NB4 (cell line): ENCODE measurements around the gene DNAH17.

Experiments
- DNase-seq: peaks from one replicate; pipeline ENCODE4 v3.0.0; 2010; ENCODE audit warnings: low read depth
- H3K4me3 ChIP-seq: one replicate; pipeline ENCODE4 v1.5.1; 2011; ENCODE audit warnings: mild to moderate bottlenecking, low read depth, low read length, moderate library complexity
- MAX ChIP-seq: IDR thresholded peaks from 2 replicates; pipeline ENCODE4 v1.6.1; 2011; ENCODE audit warnings: low read depth, low read length
- MYC ChIP-seq: IDR thresholded peaks from 2 replicates; pipeline ENCODE4 v1.6.1; 2011; ENCODE audit warnings: low read depth, low read length
- POLR2A ChIP-seq: IDR thresholded peaks from 2 replicates; pipeline ENCODE4 v1.6.1; 2011; ENCODE audit warnings: mild to moderate bottlenecking; ENCODE audit not compliant: insufficient read length; ENCODE audit errors: extremely low read depth
- TF ChIP-seq, protein P1 (sequence below): IDR thresholded peaks from one replicate; pipeline ENCODE4 v1.5.1; 2012; ENCODE audit warnings: low read depth, low read length

DNAH17 gene

GRCh38 chr17:78566947-78567346 is 10.2 kb downstream of the DNAH17 start:
- TF ChIP-seq MYC (no peak), POLR2A (no peak), MAX (no peak)
- TF ChIP-seq, protein P1, sequence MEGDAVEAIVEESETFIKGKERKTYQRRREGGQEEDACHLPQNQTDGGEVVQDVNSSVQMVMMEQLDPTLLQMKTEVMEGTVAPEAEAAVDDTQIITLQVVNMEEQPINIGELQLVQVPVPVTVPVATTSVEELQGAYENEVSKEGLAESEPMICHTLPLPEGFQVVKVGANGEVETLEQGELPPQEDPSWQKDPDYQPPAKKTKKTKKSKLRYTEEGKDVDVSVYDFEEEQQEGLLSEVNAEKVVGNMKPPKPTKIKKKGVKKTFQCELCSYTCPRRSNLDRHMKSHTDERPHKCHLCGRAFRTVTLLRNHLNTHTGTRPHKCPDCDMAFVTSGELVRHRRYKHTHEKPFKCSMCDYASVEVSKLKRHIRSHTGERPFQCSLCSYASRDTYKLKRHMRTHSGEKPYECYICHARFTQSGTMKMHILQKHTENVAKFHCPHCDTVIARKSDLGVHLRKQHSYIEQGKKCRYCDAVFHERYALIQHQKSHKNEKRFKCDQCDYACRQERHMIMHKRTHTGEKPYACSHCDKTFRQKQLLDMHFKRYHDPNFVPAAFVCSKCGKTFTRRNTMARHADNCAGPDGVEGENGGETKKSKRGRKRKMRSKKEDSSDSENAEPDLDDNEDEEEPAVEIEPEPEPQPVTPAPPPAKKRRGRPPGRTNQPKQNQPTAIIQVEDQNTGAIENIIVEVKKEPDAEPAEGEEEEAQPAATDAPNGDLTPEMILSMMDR = no peak
- no peak for DNase-seq
- no peak overlapping the region for H3K4me3 ChIP-seq

GRCh38 chr17:78563189-78564145 is 13.7 kb downstream of the DNAH17 start:
- H3K4me3 ChIP-seq = no peak overlapping the region
- TF ChIP-seq, protein P1 = no peak
- TF ChIP-seq MAX = no peak
- no peak for TF ChIP-seq MYC
- TF ChIP-seq POLR2A = no peak
- no peak for DNase-seq

DNA sequence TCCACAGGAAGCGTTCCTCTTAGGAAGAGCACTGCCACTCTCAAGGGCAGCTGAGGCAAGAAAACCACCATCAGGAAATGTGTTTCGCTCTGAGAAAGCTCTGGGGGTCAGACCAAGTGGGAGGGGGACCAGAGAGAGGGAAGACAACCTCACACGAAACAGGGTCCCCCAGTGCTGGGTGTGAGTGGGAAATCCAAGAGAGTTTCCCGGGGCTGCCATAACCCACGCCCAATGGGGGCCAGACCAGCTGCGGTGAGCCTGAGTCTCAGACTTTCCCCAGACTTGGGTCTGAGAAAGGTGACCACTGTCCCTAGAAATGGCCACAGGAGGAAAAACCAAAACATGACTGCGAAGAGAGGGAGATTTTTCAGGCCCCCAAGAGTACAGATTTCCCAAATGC is 14.5 kb downstream of the DNAH17 start:
- no peak for DNase-seq
- no peak overlapping the region for H3K4me3 ChIP-seq
- TF ChIP-seq MAX (no peak), MYC (no peak), POLR2A (no peak)
- TF ChIP-seq, protein P1 = no peak

DNA sequence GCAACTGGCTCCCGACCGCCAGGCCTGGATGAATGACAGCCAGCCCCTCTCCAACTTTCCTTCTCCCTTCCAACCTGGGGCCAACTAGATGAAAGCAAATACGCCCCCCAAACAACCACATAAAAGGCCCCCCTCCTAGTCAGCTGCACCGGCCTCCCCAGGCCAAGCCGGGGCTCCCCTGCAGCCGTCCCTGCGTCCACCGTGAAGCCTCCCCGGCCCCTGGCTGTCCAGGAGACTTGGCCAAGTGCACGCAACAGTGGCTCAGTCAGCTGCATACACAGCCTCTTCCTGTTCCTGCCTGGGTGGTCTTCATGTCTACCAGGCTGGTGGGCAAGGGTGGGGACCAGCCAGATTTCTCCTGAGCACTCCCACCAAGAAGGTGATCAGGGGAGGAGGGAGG is 16.0 kb downstream of the DNAH17 start:
- no peak overlapping the region for H3K4me3 ChIP-seq
- TF ChIP-seq MAX (no peak), MYC (no peak), POLR2A (no peak)
- TF ChIP-seq, protein P1 = no peak
- DNase-seq = no peak

DNA sequence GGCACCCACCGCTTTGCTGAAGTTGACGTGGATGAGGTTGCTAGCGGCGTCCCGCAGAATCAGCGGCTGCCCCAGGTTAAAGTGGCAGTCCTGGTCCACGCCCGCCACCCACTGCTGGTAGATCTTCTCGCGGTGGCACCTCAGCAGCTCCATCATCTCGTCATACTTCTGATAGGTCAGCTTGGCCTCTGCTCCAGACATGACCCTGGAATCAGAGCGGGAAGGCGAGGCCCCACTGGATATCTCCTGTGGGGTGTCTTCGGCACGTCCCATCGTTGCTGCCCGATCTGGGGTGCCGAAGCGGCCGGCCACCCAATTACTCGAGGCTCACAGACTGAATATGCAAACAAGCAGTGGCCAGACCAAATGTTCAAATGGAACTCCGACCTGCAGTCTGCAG is 16.5 kb downstream of the DNAH17 start:
- H3K4me3 ChIP-seq = no peak overlapping the region
- TF ChIP-seq MAX = no peak
- no peak for TF ChIP-seq MYC
- TF ChIP-seq, protein P1 = no peak
- TF ChIP-seq POLR2A = no peak
- DNase-seq = no peak
